Measurements from ENCODE around the gene NSD2.
"Not testable (repeated sequence)": the region's sequence is repeated elsewhere in the genome, so short reads cannot be mapped to it uniquely, and the experiment has no call there.

Gene NSD2

GRCh38 chr4:1988327-1988724, 117.1 kb downstream of the NSD2 start:
- no peak overlapping the region for H3K27ac ChIP-seq (ENCODE audit: low read depth, low read length)
- no peaks in the 10 kb centered on the region for H3K4me1 ChIP-seq (ENCODE audit: insufficient read depth, low read length)
- 93% methylated on average over 11 of the region's 12 CpGs for WGBS
- H3K36me3 ChIP-seq (ENCODE audit: insufficient read depth, low read length) = peaks cover 76% of the 10 kb centered on the region
- H3K9me3 ChIP-seq (ENCODE audit: insufficient read depth, low read depth, low read length) = no peaks in the 10 kb centered on the region
- H3K9ac ChIP-seq (ENCODE audit: low read depth, low read length) = no peak overlapping the region
- no peaks in the 10 kb centered on the region for H3K27me3 ChIP-seq (ENCODE audit: insufficient read depth, low read length)
- H3K4me3 ChIP-seq (ENCODE audit: low read length) = no peak overlapping the region

DNA sequence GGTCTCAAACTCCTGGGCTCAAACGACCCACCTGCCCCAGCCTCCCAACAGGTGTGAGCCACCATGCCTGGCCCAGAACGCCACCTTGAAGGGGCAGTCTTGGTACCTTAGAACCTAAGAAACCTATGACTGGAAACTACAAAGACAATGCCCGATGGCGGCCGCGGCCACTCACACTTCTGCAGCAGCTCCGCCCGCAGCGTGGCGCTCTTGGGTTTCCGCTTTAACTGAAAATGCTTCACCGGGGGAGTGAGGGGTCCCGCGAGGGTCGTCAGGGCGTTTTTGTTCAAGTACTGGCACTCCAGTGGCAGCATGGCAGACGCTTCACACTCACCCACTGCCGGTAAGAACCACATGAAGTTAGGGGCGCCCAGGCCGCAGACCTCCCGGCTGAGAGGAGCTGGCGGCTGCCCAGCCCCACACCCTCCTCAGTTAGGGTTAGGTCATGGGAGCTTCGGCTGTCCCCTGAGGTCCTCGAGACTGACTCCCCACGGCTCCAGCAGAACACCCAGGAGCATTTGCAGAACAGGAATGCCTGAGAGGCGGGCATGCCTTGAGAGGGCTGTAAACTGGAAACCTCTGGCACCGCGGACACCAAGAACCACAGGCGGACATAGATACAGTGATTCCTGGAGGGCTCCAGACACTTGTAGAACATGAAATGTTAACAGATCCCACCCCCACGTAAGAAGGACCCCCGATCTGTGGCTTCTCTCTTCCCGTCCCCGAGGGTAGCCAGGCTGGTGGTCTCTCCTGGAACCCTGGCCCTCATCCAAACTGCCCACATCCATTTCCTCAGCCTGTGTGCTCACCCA, 118.5 kb downstream of the NSD2 start:
- no peak overlapping the region for H3K4me3 ChIP-seq (ENCODE audit: low read length)
- WGBS = 95% methylated on average over 33 of the region's 33 CpGs
- H3K36me3 ChIP-seq (ENCODE audit: insufficient read depth, low read length) = peaks cover 62% of the 10 kb centered on the region
- no peak overlapping the region for H3K9ac ChIP-seq (ENCODE audit: low read depth, low read length)
- H3K27ac ChIP-seq (ENCODE audit: low read depth, low read length) = no peak overlapping the region
- H3K4me1 ChIP-seq (ENCODE audit: insufficient read depth, low read length) = no peaks in the 10 kb centered on the region
- H3K9me3 ChIP-seq (ENCODE audit: insufficient read depth, low read depth, low read length) = no peaks in the 10 kb centered on the region
- no peaks in the 10 kb centered on the region for H3K27me3 ChIP-seq (ENCODE audit: insufficient read depth, low read length)

GRCh38 chr4:1990348-1990645, 119.1 kb downstream of the NSD2 start:
- WGBS = 96% methylated on average over 10 of the region's 10 CpGs
- H3K4me1 ChIP-seq (ENCODE audit: insufficient read depth, low read length) = no peaks in the 10 kb centered on the region
- peaks cover 59% of the 10 kb centered on the region for H3K36me3 ChIP-seq (ENCODE audit: insufficient read depth, low read length)
- no peak overlapping the region for H3K27ac ChIP-seq (ENCODE audit: low read depth, low read length)
- H3K27me3 ChIP-seq (ENCODE audit: insufficient read depth, low read length) = no peaks in the 10 kb centered on the region
- no peaks in the 10 kb centered on the region for H3K9me3 ChIP-seq (ENCODE audit: insufficient read depth, low read depth, low read length)
- no peak overlapping the region for H3K9ac ChIP-seq (ENCODE audit: low read depth, low read length)
- H3K4me3 ChIP-seq (ENCODE audit: low read length) = no peak overlapping the region

- no peaks in the 10 kb centered on the region for H3K4me1 ChIP-seq (ENCODE audit: insufficient read depth, low read length)
- H3K36me3 ChIP-seq (ENCODE audit: insufficient read depth, low read length) = peaks cover 55% of the 10 kb centered on the region
- no peak overlapping the region for H3K4me3 ChIP-seq (ENCODE audit: low read length)
- H3K27ac ChIP-seq (ENCODE audit: low read depth, low read length) = no peak overlapping the region
- 96% methylated on average over 5 of the region's 5 CpGs for WGBS
- H3K9me3 ChIP-seq (ENCODE audit: insufficient read depth, low read depth, low read length) = no peaks in the 10 kb centered on the region
- no peaks in the 10 kb centered on the region for H3K27me3 ChIP-seq (ENCODE audit: insufficient read depth, low read length)
- H3K9ac ChIP-seq (ENCODE audit: low read depth, low read length) = no peak overlapping the region
Measured at GRCh38 chr4:1990676-1991075, 119.5 kb downstream of the NSD2 start.

- H3K9ac ChIP-seq (ENCODE audit: low read depth, low read length) = no peak overlapping the region
- no peaks in the 10 kb centered on the region for H3K9me3 ChIP-seq (ENCODE audit: insufficient read depth, low read depth, low read length)
- no peak overlapping the region for H3K27ac ChIP-seq (ENCODE audit: low read depth, low read length)
- no peaks in the 10 kb centered on the region for H3K27me3 ChIP-seq (ENCODE audit: insufficient read depth, low read length)
- H3K4me3 ChIP-seq (ENCODE audit: low read length) = no peak overlapping the region
- WGBS = 94% methylated on average over 11 of the region's 11 CpGs
- H3K36me3 ChIP-seq (ENCODE audit: insufficient read depth, low read length) = peaks cover 51% of the 10 kb centered on the region
- no peaks in the 10 kb centered on the region for H3K4me1 ChIP-seq (ENCODE audit: insufficient read depth, low read length)
Measured at GRCh38 chr4:1991087-1991486, 119.9 kb downstream of the NSD2 start.

GRCh38 chr4:1991596-1992434, 120.6 kb downstream of the NSD2 start:
- H3K4me3 ChIP-seq (ENCODE audit: low read length) = no peak overlapping the region
- H3K27me3 ChIP-seq (ENCODE audit: insufficient read depth, low read length) = no peaks in the 10 kb centered on the region
- H3K9me3 ChIP-seq (ENCODE audit: insufficient read depth, low read depth, low read length) = no peaks in the 10 kb centered on the region
- WGBS = 96% methylated on average over 37 of the region's 37 CpGs
- 0 out of 2 replicates have a peak overlapping the region, but pooled peaks have one; percentile 18 for H3K27ac ChIP-seq (ENCODE audit: low read depth, low read length)
- peaks cover 46% of the 10 kb centered on the region for H3K36me3 ChIP-seq (ENCODE audit: insufficient read depth, low read length)
- no peaks in the 10 kb centered on the region for H3K4me1 ChIP-seq (ENCODE audit: insufficient read depth, low read length)
- no peak overlapping the region for H3K9ac ChIP-seq (ENCODE audit: low read depth, low read length)

GRCh38 chr4:1992468-1993168, 121.4 kb downstream of the NSD2 start:
- Histone ChIP-seq H3K9ac (ENCODE audit: low read depth, low read length) (no peak overlapping the region), H3K4me1 (ENCODE audit: insufficient read depth, low read length) (no peaks in the 10 kb centered on the region), H3K27ac (ENCODE audit: low read depth, low read length) (0 out of 2 replicates have a peak overlapping the region, but pooled peaks have one; percentile 18), H3K9me3 (ENCODE audit: insufficient read depth, low read depth, low read length) (no peaks in the 10 kb centered on the region), H3K4me3 (ENCODE audit: low read length) (no peak overlapping the region), H3K36me3 (ENCODE audit: insufficient read depth, low read length) (peaks cover 38% of the 10 kb centered on the region), H3K27me3 (ENCODE audit: insufficient read depth, low read length) (no peaks in the 10 kb centered on the region)
- WGBS = 88% methylated on average over 45 of the region's 45 CpGs

DNA sequence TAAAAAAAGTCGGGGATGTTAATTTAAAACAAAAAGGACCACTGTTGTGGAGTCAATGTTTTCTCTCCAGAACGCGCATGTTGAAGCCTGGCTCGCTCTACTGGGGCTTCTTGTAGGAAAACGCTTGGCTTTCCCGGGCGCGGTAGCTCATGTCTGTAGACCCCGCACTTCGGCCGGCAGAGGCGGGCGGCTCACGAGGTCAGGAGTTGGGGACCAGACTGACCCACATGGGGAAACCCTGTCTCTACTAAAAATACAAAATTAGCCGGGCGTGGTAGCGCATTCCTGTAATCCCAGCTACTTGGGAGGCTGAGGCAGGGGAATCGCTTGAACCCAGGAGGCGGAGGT, 122.0 kb downstream of the NSD2 start:
- no peak overlapping the region for H3K9ac ChIP-seq (ENCODE audit: low read depth, low read length)
- peaks cover 34% of the 10 kb centered on the region for H3K36me3 ChIP-seq (ENCODE audit: insufficient read depth, low read length)
- no peaks in the 10 kb centered on the region for H3K27me3 ChIP-seq (ENCODE audit: insufficient read depth, low read length)
- WGBS = 95% methylated on average over 19 of the region's 19 CpGs
- no peak overlapping the region for H3K4me3 ChIP-seq (ENCODE audit: low read length)
- no peak overlapping the region for H3K27ac ChIP-seq (ENCODE audit: low read depth, low read length)
- no peaks in the 10 kb centered on the region for H3K9me3 ChIP-seq (ENCODE audit: insufficient read depth, low read depth, low read length)
- no peaks in the 10 kb centered on the region for H3K4me1 ChIP-seq (ENCODE audit: insufficient read depth, low read length)

- H3K27me3 ChIP-seq (ENCODE audit: insufficient read depth, low read length); H3K4me3 ChIP-seq (ENCODE audit: low read length); H3K9me3 ChIP-seq (ENCODE audit: insufficient read depth, low read depth, low read length); H3K9ac ChIP-seq (ENCODE audit: low read depth, low read length); H3K4me1 ChIP-seq (ENCODE audit: insufficient read depth, low read length); H3K27ac ChIP-seq (ENCODE audit: low read depth, low read length): not testable (repeated sequence)
- H3K36me3 ChIP-seq (ENCODE audit: insufficient read depth, low read length) = peaks cover 27% of the 10 kb centered on the region
- 95% methylated on average over 20 of the region's 20 CpGs for WGBS
Measured at GRCh38 chr4:1993718-1994516, 122.7 kb downstream of the NSD2 start.

GRCh38 chr4:1994938-1995337, 123.7 kb downstream of the NSD2 start:
- no peaks in the 10 kb centered on the region for H3K27me3 ChIP-seq (ENCODE audit: insufficient read depth, low read length)
- peaks cover 18% of the 10 kb centered on the region for H3K36me3 ChIP-seq (ENCODE audit: insufficient read depth, low read length)
- no peak overlapping the region for H3K27ac ChIP-seq (ENCODE audit: low read depth, low read length)
- H3K9ac ChIP-seq (ENCODE audit: low read depth, low read length) = no peak overlapping the region
- H3K4me3 ChIP-seq (ENCODE audit: low read length) = no peak overlapping the region
- H3K4me1 ChIP-seq (ENCODE audit: insufficient read depth, low read length) = 0 out of 2 replicates have a peak, but pooled peaks cover 5% of the 10 kb centered on the region
- H3K9me3 ChIP-seq (ENCODE audit: insufficient read depth, low read depth, low read length) = no peaks in the 10 kb centered on the region
- 100% methylated on average over 1 of the region's 1 CpG for WGBS
